AML-193 (cell line): ENCODE data around the gene CALCOCO1.
"Not testable (repeated sequence)": the region's sequence is repeated elsewhere in the genome, so short reads cannot be mapped to it uniquely, and the experiment has no call there.

Source experiments
- DNase-seq, 2 experiments: peaks; one replicate each; lab custom pipeline; 2025; lab: John Stamatoyannopoulos, UW

Gene CALCOCO1

DNA sequence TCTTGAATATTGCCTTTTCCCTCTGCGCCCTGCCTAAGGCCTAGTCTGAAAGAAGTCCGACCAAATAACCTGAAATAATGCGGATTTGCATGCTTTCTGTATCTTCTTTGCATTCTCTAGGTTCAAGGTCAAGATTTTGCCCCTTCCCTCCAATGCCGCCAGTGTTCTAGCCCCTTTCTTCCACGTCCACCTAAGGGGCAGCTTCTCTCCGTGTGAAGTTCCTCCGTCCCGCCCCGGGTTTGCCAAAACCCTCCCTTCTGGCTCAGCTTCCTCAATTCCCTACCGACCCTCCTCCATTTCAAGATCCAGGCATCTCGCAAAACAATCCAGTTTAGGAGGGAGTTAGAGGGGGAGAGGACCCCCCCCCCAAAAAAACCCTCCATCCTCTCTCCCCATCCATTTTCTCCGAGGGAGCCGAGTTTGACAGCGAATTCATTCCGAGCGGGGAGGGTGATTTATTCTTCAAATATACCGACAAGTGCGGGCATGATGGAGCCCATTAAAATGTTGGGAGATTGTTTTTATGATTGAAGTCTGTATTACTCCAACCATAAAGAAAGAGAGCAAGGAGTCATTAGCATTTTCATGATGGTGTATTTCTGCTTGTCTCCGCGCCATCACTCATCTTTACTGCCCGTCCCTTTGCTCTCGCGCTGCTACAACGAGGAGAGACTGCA, 30.5 kb downstream of the CALCOCO1 start:
- no peak for DNase-seq

GRCh38 chr12:53696285-53696654, 31.0 kb downstream of the CALCOCO1 start:
- peak in 1 of 2 experiments; percentile 17 for DNase-seq

- no peak for DNase-seq
These were observed 31.8 kb downstream of the CALCOCO1 start for GRCh38 chr12:53695152-53696145.

DNA sequence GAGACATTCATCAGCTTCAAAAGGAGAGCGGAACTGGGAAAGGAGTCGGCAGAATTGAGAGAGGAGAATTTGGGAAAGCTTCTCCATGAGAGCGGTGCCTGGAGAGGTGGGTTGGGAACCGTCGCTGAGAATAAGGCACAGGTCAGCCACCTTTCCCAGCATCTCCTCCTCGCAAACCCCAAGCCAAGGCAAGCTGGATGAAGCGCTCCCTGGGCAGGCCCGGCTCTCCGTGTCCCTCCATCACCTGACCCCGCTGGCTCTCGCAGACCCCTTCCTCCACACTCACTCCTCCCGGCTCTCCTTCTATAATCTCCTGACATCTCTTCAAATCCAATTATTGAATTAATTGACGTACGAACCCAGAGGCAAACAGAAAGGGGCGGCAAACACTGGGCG, 32.5 kb downstream of the CALCOCO1 start:
- DNase-seq = no peak

DNA sequence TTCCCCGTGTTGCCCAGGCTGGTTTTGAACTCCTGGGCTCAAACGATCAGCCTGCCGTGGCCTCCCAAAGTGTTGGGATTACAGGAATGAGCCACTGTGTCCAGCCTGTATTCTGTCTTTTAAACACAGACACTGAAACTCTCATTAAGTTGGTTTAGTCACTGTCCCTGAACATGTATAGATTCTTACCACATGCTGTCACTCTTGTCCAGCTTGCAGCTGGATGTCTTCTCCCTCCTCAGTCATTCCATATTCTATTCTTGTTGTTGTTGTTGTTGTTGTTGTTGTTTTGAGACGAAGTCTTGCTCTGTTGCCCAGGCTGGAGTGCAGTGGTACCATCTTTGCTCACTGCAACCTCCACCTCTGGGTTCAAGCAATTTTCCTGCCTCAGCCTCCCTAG, 39.1 kb downstream of the CALCOCO1 start:
- no peak for DNase-seq

- no peak for DNase-seq
These were observed 40.8 kb downstream of the CALCOCO1 start for GRCh38 chr12:53686436-53686835.

GRCh38 chr12:53684654-53685220, 42.5 kb downstream of the CALCOCO1 start:
- DNase-seq = no peak

- DNase-seq = no peak
These were observed 43.3 kb downstream of the CALCOCO1 start for GRCh38 chr12:53683983-53684382.

- DNase-seq = no peak
These were observed 43.8 kb downstream of the CALCOCO1 start for GRCh38 chr12:53683494-53683893.

- not testable (repeated sequence) for DNase-seq
These were observed 47.2 kb downstream of the CALCOCO1 start for GRCh38 chr12:53680061-53680460.

DNA sequence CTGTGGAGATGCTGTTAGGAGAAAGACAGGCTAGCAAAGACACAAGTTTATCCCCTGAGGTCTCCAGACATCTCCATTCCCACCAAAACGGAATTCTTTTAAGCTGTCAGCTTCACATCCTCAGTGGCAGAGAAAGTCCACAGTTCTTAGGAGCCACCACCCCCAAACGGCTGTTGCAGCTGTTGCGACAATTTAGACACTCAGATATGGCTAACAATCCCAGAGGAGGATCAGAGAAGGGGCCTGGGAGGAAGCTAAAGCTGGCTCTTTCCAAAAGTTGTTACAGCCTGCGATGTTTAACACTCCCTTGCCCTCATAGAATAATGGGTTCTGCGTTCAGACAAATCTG, 49.5 kb downstream of the CALCOCO1 start:
- no peak for DNase-seq

GRCh38 chr12:53677016-53677799, 50.0 kb downstream of the CALCOCO1 start:
- DNase-seq = no peak

GRCh38 chr12:53676656-53677015, 50.6 kb downstream of the CALCOCO1 start:
- DNase-seq = peak in 1 of 2 experiments; percentile 51

- DNase-seq = peak; percentile 97 to 98
These were observed 51.3 kb downstream of the CALCOCO1 start, which contains the start of gene ATP5MC2 for GRCh38 chr12:53675701-53676607. Gene ATP5MC2 (minus strand): TSS chr12:53676083. CDS start chr12:53672614, 3,469 bp downstream.

DNA sequence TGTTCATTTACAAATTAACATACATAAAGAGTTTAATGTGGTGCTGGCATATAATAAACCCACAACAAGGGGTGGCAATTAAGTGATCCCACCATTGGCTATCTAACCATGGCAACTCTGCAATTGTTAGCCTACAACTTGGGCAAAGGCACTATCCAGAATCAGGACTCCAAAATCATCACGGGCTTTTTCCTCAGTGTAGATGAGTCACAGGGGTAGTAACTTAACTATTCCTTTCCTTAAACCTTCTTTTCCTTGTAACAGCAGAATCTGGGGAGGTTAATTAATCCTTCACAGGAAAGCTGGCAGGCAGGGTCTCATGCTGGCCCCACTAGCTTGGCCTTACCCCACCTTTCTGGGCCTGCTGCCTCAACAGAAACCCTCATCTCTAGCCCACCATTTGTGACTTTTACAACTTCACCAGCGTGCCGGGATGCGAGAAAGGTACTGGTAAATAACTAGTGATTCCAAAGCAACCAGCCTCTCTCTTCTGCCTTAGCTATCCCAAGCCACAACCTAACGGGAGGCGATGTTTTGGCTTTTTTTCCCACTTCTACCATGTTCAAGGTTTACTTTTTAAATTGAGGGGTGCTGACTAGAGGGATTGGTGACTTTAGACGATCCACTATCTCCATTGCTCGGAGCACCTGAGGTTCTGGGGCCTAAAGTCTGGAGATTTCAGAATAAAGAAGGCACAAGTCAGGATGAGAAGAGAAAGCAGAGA, 52.1 kb downstream of the CALCOCO1 start:
- DNase-seq = no peak

- DNase-seq = no peak
These were observed 56.3 kb downstream of the CALCOCO1 start for GRCh38 chr12:53670971-53671370.

DNA sequence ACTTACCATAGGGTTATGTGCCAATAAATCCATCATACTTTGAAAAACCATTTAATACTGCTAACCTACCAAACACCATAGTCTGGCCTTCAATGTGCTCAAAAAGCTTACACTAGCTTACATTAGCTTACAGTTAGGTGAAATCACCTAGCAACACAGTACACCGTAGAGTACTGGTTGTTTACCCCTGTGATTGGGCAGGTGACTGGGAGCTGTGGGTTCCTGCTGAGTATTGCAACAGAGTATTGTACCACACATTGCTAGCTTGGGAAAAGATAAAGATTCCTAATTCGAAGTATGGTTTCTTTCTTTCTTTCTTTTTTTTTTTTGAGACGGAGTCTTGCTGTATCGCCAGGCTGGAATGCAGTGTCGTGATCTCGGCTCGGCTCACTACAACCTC, 56.9 kb downstream of the CALCOCO1 start:
- DNase-seq = no peak

GRCh38 chr12:53667080-53667479, 60.2 kb downstream of the CALCOCO1 start:
- DNase-seq = no peak

DNA sequence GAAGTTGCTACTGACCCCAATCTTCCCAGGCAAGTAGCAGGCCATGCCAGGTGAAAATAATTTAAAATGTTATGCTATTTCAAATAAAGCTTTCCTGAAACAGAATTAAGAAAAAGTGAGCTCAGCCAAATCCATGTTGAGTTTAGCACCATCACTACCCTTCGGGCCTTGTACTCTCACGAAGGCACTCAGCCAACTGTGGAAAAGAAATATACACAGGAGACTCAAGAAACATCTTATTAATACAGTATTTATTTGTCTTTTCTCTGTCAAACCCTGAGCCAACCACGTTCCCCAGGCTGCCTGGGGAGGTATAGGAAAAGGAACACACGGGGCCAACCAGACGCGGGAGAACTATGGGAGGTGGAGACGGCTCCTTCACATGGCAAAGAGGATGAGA, 62.3 kb downstream of the CALCOCO1 start:
- no peak for DNase-seq

DNA sequence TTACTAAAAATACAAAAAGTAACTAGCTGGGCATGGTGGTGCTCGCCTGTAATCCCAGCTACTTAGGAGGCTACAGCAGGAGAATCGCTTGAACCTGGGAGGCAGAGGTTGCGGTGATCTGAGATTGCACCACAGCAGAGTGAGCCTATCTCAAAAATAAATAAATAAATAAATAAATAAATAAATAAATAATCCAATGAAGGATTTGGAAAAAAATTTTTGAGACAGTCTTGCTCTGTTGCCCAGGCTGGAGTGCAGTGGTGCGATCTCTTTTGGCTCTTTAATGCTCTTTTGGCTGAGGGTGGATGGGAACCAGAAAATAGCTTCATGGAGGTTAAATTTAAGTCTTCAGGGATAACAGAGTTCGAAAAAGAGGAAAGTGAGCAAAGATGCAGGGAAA, 63.1 kb downstream of the CALCOCO1 start:
- no peak for DNase-seq
